ENCODE measurements around the gene TMC8. TPM values are rescaled to one million over a fixed set of nuclear protein-coding genes. Genes with fewer than 3 reads are reported as not detected.
"Not testable (repeated sequence)": the region's sequence is repeated elsewhere in the genome, so short reads cannot be mapped to it uniquely, and the experiment has no call there.

Gene TMC8
- total RNA-seq, 2 experiments from 2014 or later = 336 to 340 TPM

DNA sequence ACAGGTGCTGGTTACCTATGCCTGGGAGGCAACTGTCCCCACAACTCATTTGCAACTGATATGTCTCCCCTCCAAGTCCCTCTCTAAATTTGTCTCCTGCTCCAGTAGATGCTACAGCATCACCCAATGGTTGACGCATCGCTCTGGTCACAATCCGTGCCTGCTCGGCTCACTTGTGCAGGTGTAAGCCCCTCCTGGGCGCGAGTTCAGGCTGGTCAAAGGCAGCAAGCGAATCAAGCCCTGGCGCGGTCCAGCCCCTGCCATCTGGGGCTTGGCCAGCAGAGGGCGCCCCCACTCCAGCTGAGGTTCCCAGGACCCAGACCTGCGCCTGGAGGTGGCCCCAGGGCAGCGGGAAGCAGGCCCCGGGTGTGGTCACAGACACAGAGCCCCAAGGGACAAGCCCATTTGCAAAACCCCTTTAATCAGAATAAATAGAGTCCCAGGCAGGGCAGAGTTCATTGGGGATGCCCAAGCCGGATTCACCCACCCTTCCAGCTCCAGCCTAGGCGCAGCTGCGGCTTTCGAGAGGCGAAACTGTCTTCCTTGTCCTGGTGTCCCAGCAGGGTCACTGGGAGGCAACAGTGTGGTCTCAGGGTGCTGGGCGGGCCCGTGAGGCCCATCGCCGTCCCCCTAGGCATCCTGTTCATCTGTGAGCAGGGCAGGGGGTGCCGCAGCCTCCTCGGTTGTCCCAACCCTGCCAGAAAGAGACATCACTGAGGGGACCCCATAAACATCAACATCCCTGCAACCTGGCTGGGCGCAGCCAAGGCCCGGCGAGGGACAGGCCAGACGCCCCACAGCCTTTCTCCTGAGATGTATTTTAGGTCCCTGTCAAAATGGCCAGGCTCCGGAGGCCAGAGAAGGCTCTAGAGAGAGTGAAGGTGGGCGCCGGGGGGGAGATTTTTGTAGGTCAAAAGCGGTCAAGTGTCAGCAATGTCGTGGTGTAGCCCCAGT lies 17.8 kb upstream of the TMC8 start:
- DNase-seq = peak; percentile 90
- Mint-ChIP-seq H3K4me3 (peak overlapping the region; percentile 65), H3K9me3 (no peaks in the 10 kb centered on the region), H3K27ac (peak overlapping the region; percentile 93), H3K36me3 (peaks cover 29% of the 10 kb centered on the region), H3K4me1 (peaks cover 29% of the 10 kb centered on the region), H3K27me3 (no peaks in the 10 kb centered on the region)
- POLR2A ChIA-PET = interaction anchor here (0.5 to 7.8 kb wide), 11 partner anchors 9 to 116 kb away, joined by 3 to 77 read pairs (median 4); partner anchors contain the start of genes TMC6 and TMC8
- peak; percentile 58 for ATAC-seq (ENCODE audit: low read depth)

DNA sequence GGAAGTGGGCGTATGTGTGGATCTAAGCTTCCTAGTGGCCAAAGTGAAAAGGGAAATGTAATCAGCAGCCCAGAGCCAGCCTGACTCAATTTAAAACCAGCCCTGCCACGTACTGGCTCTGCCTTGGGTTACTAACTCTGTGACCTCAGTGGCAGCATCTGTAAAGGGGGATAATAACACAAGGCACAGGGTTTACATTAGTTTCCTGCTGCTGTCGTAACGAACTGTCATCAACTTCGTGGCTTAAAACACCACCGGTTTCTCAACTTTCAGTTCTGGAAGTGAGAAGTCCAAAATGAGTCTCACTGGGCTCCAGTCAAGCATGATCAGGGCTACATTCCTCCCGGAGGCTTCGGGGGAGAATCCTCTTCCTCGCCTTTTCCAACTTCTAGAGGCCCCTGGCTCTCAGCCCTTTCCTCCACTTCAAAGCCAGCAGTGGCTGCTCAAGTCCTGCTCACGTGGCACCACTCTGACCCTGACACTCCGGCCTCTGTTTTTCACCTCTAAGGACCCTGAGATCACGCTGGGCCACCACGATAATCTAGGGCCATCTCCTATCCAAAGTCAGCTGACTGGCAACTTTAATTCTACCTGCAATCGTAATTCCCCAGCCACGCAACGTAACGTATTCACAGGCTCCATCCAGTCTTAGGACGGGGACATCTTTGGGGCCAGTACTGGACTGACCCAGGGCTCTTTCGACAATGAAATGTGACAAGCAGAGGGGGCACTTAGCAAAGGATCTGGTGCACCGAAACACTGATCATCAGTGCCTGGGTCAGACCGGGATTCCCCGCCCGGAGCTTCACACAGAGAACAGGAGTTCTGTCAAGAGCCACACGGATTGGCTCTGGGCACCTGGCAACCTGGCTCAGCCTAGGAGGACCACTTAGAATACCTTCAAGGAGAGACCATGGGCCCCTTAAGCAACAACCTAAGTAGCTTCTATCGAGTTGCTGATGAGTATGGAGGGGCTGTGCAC lies 16.5 kb upstream of the TMC8 start:
- no peak for DNase-seq
- POLR2A ChIA-PET = interaction anchor here (1.1 to 7.8 kb wide), 8 partner anchors 8 to 72 kb away, joined by 3 to 77 read pairs (median 10); partner anchors contain the start of genes TMC6 and TMC8
- H3K4me3 Mint-ChIP-seq = peak overlapping the region; percentile 45

GRCh38 chr17:78114831-78115723 lies 15.5 kb upstream of the TMC8 start:
- H3K36me3 Mint-ChIP-seq = peaks cover 34% of the 10 kb centered on the region
- H3K4me1 Mint-ChIP-seq = peaks cover 29% of the 10 kb centered on the region
- POLR2A ChIA-PET = interaction anchor here (1.2 to 7.8 kb wide), 5 partner anchors 13 to 99 kb away, joined by 6 to 77 read pairs (median 20); partner anchors contain the start of genes BIRC5, TMC6 and TMC8
- H3K9me3 Mint-ChIP-seq = no peaks in the 10 kb centered on the region
- ATAC-seq (ENCODE audit: low read depth) (no peak), DNase-seq (no peak)
- no peak overlapping the region for H3K4me3 Mint-ChIP-seq
- H3K27ac Mint-ChIP-seq = peak overlapping the region; percentile 81
- H3K27me3 Mint-ChIP-seq = no peaks in the 10 kb centered on the region

More for the DNA sequence above, 16.5 kb upstream of the TMC8 start:
- H3K27me3 Mint-ChIP-seq = no peaks in the 10 kb centered on the region
- peaks cover 28% of the 10 kb centered on the region for H3K4me1 Mint-ChIP-seq
- H3K36me3 Mint-ChIP-seq = peaks cover 32% of the 10 kb centered on the region
- peak; percentile 55 for ATAC-seq (ENCODE audit: low read depth)
- H3K27ac Mint-ChIP-seq = peak overlapping the region; percentile 81
- no peaks in the 10 kb centered on the region for H3K9me3 Mint-ChIP-seq

- not testable (repeated sequence) for DNase-seq; H3K27me3 Mint-ChIP-seq; ATAC-seq (ENCODE audit: low read depth); H3K4me3 Mint-ChIP-seq; H3K9me3 Mint-ChIP-seq
- POLR2A ChIA-PET = interaction anchor here (1.1 to 5.3 kb wide), 6 partner anchors 10 to 99 kb away, joined by 5 to 40 read pairs (median 8); partner anchors contain the start of genes BIRC5 and TMC8
- H3K4me1 Mint-ChIP-seq = peaks cover 35% of the 10 kb centered on the region
- H3K27ac Mint-ChIP-seq = peak overlapping the region; percentile 45
- H3K36me3 Mint-ChIP-seq = peaks cover 36% of the 10 kb centered on the region
Measured at GRCh38 chr17:78115803-78116202, 14.8 kb upstream of the TMC8 start.

GRCh38 chr17:78116411-78116810 lies 14.2 kb upstream of the TMC8 start:
- no peaks in the 10 kb centered on the region for H3K27me3 Mint-ChIP-seq
- H3K27ac Mint-ChIP-seq = no peak overlapping the region
- H3K36me3 Mint-ChIP-seq = peaks cover 37% of the 10 kb centered on the region
- POLR2A ChIA-PET = interaction anchor here (1.1 to 5.3 kb wide), 6 partner anchors 9 to 98 kb away, joined by 5 to 40 read pairs (median 8); partner anchors contain the start of genes BIRC5 and TMC8
- ATAC-seq (ENCODE audit: low read depth) (no peak), DNase-seq (no peak)
- peaks cover 40% of the 10 kb centered on the region for H3K4me1 Mint-ChIP-seq
- no peak overlapping the region for H3K4me3 Mint-ChIP-seq
- no peaks in the 10 kb centered on the region for H3K9me3 Mint-ChIP-seq

GRCh38 chr17:78117027-78117981 lies 13.3 kb upstream of the TMC8 start:
- Mint-ChIP-seq H3K4me1 (peaks cover 48% of the 10 kb centered on the region), H3K27me3 (no peaks in the 10 kb centered on the region), H3K27ac (peak overlapping the region; percentile 65), H3K4me3 (no peak overlapping the region), H3K36me3 (peaks cover 45% of the 10 kb centered on the region), H3K9me3 (no peaks in the 10 kb centered on the region)
- POLR2A ChIA-PET = interaction anchor here (1.1 to 13.9 kb wide), 7 partner anchors 8 to 21 kb away, joined by 5 to 380 read pairs (median 11); partner anchors contain the start of genes TMC6 and TMC8
- DNase-seq = no peak
- ATAC-seq (ENCODE audit: low read depth) = no peak

DNA sequence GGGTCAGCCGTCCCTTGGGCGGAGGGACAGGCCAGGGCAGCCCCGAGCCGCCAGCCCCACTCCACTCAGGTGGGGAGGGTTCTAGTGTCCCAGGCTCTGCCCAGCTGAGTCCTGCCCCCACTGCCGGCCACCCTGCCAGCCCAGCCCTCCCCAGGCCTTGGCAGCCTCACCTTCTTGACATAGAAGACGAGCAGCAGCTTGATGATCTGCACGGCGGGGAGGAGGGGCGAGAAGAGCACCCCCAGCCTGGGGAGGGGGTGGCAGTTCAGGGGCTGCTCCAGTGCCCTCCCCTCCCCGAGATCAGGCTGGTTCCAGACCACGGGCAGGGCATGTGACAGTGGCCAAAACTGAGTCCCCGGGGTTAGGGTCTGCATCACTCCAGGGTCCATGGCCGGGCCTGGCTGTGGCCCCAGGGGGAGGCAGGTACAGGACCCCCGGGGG lies 11.8 kb upstream of the TMC8 start:
- no peak for ATAC-seq (ENCODE audit: low read depth)
- H3K9me3 Mint-ChIP-seq = no peaks in the 10 kb centered on the region
- peaks cover 51% of the 10 kb centered on the region for H3K4me1 Mint-ChIP-seq
- H3K27me3 Mint-ChIP-seq = no peaks in the 10 kb centered on the region
- POLR2A ChIA-PET = interaction anchor here (1.0 to 13.9 kb wide), 4 partner anchors 9 to 133 kb away, joined by 3 to 380 read pairs (median 30); partner anchors contain the start of genes TMC6 and TMC8
- no peak overlapping the region for H3K27ac Mint-ChIP-seq
- no peak overlapping the region for H3K4me3 Mint-ChIP-seq
- no peak for DNase-seq
- peaks cover 51% of the 10 kb centered on the region for H3K36me3 Mint-ChIP-seq

- no peaks in the 10 kb centered on the region for H3K27me3 Mint-ChIP-seq
- peak overlapping the region; percentile 93 for H3K4me3 Mint-ChIP-seq
- no peak for ATAC-seq (ENCODE audit: low read depth)
- POLR2A ChIA-PET = interaction anchor here (0.5 to 13.9 kb wide), 3 partner anchors 9 to 102 kb away, joined by 3 to 380 read pairs (median 53); partner anchors contain the start of genes TMC6 and TMC8
- H3K9me3 Mint-ChIP-seq = no peaks in the 10 kb centered on the region
- peaks cover 45% of the 10 kb centered on the region for H3K36me3 Mint-ChIP-seq
- DNase-seq = no peak
- peak overlapping the region; percentile 96 for H3K27ac Mint-ChIP-seq
- H3K4me1 Mint-ChIP-seq = peaks cover 45% of the 10 kb centered on the region
Measured at GRCh38 chr17:78120537-78120936, 10.0 kb upstream of the TMC8 start.

- peak overlapping the region; percentile 96 for H3K27ac Mint-ChIP-seq
Measured at GRCh38 chr17:78120971-78121800, 9.4 kb upstream of the TMC8 start.

GRCh38 chr17:78121801-78122215 lies 8.8 kb upstream of the TMC8 start:
- Mint-ChIP-seq H3K27ac (peak overlapping the region; percentile 96), H3K9me3 (no peaks in the 10 kb centered on the region), H3K27me3 (no peaks in the 10 kb centered on the region), H3K4me1 (peaks cover 47% of the 10 kb centered on the region), H3K36me3 (peaks cover 49% of the 10 kb centered on the region), H3K4me3 (peak overlapping the region; percentile 93)
- no peak for DNase-seq
- no peak for ATAC-seq (ENCODE audit: low read depth)
- POLR2A ChIA-PET = interaction anchor here (0.6 to 13.9 kb wide), 4 partner anchors 8 to 163 kb away, joined by 3 to 380 read pairs (median 28); partner anchors contain the start of genes TMC6, TMC8 and TNRC6C

More at GRCh38 chr17:78120971-78121800, 9.4 kb upstream of the TMC8 start:
- POLR2A ChIA-PET = interaction anchor here (0.5 to 13.9 kb wide), 4 partner anchors 9 to 163 kb away, joined by 3 to 380 read pairs (median 28); partner anchors contain the start of genes TMC6, TMC8 and TNRC6C
- Mint-ChIP-seq H3K27me3 (no peaks in the 10 kb centered on the region), H3K9me3 (no peaks in the 10 kb centered on the region), H3K4me1 (peaks cover 45% of the 10 kb centered on the region), H3K4me3 (peak overlapping the region; percentile 93), H3K36me3 (peaks cover 47% of the 10 kb centered on the region)
- ATAC-seq (ENCODE audit: low read depth) (peak; percentile 62), DNase-seq (peak; percentile 72)
